ENCODE data around the gene PACSIN2. TPM values are rescaled to one million over a fixed set of nuclear protein-coding genes. Genes with fewer than 3 reads are reported as not detected.
A peak's percentile ranks its signal among the peaks of the same experiment; 100 is the strongest.

The PACSIN2 gene
- total RNA-seq, 2 experiments from 2014 or later, result 33.5 to 35.1 TPM

- no peak overlapping the region for H3K4me3 Mint-ChIP-seq
- no peak for DNase-seq
These were observed 151.5 kb downstream of the PACSIN2 start for GRCh38 chr22:42863349-42863961.

GRCh38 chr22:42862045-42862734, 152.8 kb downstream of the PACSIN2 start:
- Mint-ChIP-seq H3K27ac (no peak overlapping the region), H3K27me3 (no peaks in the 10 kb centered on the region), H3K9me3 (peaks cover 5% of the 10 kb centered on the region), H3K4me3 (no peak overlapping the region), H3K4me1 (peaks cover 12% of the 10 kb centered on the region), H3K36me3 (ENCODE audit: low read depth) (peaks cover 14% of the 10 kb centered on the region)
- CTCF ChIA-PET, result interaction anchor here (0.7 kb wide), 1 partner anchor 175 kb away, joined by 3 read pairs; no protein-coding TSS in a partner anchor
- POLR2A ChIA-PET, result interaction anchor here (0.9 kb wide), 1 partner anchor 20 kb away, joined by 3 read pairs; no protein-coding TSS in a partner anchor
- no peak for DNase-seq

More at GRCh38 chr22:42863349-42863961, 151.5 kb downstream of the PACSIN2 start:
- H3K4me1 Mint-ChIP-seq, result peaks cover 14% of the 10 kb centered on the region
- CTCF ChIA-PET, result interaction anchor here (0.7 kb wide), 2 partner anchors 71 to 208 kb away, joined by 3 to 4 read pairs; no protein-coding TSS in a partner anchor
- H3K27me3 Mint-ChIP-seq, result no peaks in the 10 kb centered on the region
- peaks cover 5% of the 10 kb centered on the region for H3K9me3 Mint-ChIP-seq
- peaks cover 14% of the 10 kb centered on the region for H3K36me3 Mint-ChIP-seq (ENCODE audit: low read depth)
- POLR2A ChIA-PET, result no interaction called here
- H3K27ac Mint-ChIP-seq, result no peak overlapping the region

GRCh38 chr22:42860968-42861367, 154.0 kb downstream of the PACSIN2 start:
- CTCF ChIA-PET, result no interaction called here
- no peak overlapping the region for H3K4me3 Mint-ChIP-seq
- POLR2A ChIA-PET, result no interaction called here
- H3K27me3 Mint-ChIP-seq, result no peaks in the 10 kb centered on the region
- no peak for DNase-seq
- H3K27ac Mint-ChIP-seq, result no peak overlapping the region
- H3K9me3 Mint-ChIP-seq, result peaks cover 5% of the 10 kb centered on the region
- peaks cover 14% of the 10 kb centered on the region for H3K36me3 Mint-ChIP-seq (ENCODE audit: low read depth)
- peaks cover 15% of the 10 kb centered on the region for H3K4me1 Mint-ChIP-seq

- H3K27me3 Mint-ChIP-seq, result no peaks in the 10 kb centered on the region
- H3K36me3 Mint-ChIP-seq (ENCODE audit: low read depth), result peaks cover 4% of the 10 kb centered on the region
- H3K4me1 Mint-ChIP-seq, result peaks cover 11% of the 10 kb centered on the region
- H3K9me3 Mint-ChIP-seq, result peaks cover 2% of the 10 kb centered on the region
- H3K27ac Mint-ChIP-seq, result no peak overlapping the region
- H3K4me3 Mint-ChIP-seq, result no peak overlapping the region
- POLR2A ChIA-PET, result interaction anchor here (0.6 to 3.3 kb wide), 7 partner anchors 9 to 243 kb away, joined by 3 to 29 read pairs (median 4); partner anchors contain the start of genes PACSIN2 and POLDIP3
- DNase-seq, result no peak
- CTCF ChIA-PET, result interaction anchor here (1.4 to 5.1 kb wide), 2 partner anchors 10 to 176 kb away, joined by 3 to 27 read pairs; no protein-coding TSS in a partner anchor
These were observed 157.0 kb downstream of the PACSIN2 start for GRCh38 chr22:42857845-42858481.

GRCh38 chr22:42856865-42857704, 157.9 kb downstream of the PACSIN2 start, which contains the start of gene ARFGAP3:
Gene ARFGAP3 (minus strand): TSS chr22:42857273. CDS start chr22:42857182, 91 bp downstream.
- POLR2A ChIA-PET, result interaction anchor here (0.6 to 3.3 kb wide), 18 partner anchors 10 to 330 kb away, joined by 3 to 29 read pairs (median 3); partner anchors contain the start of genes PACSIN2, POLDIP3 and TTLL12
- peak; percentile 95 for DNase-seq
- H3K36me3 Mint-ChIP-seq (ENCODE audit: low read depth), result peaks cover 4% of the 10 kb centered on the region

GRCh38 chr22:42856179-42856864, 158.6 kb downstream of the PACSIN2 start:
- Mint-ChIP-seq H3K36me3 (ENCODE audit: low read depth) (peaks cover 4% of the 10 kb centered on the region), H3K9me3 (no peaks in the 10 kb centered on the region), H3K4me1 (peaks cover 7% of the 10 kb centered on the region), H3K27ac (peak overlapping the region; percentile 86), H3K4me3 (peak overlapping the region; percentile 81), H3K27me3 (no peaks in the 10 kb centered on the region)
- ChIA-PET CTCF (interaction anchor here (0.8 to 5.1 kb wide), 4 partner anchors 12 to 236 kb away, joined by 3 to 27 read pairs (median 4); no protein-coding TSS in a partner anchor), POLR2A (interaction anchor here (0.6 to 3.3 kb wide), 16 partner anchors 9 to 331 kb away, joined by 3 to 29 read pairs (median 3); partner anchors contain the start of genes CYB5R3, PACSIN2, POLDIP3 and TTLL12)
- peak; percentile 70 for DNase-seq

More at GRCh38 chr22:42856865-42857704, 157.9 kb downstream of the PACSIN2 start, which contains the start of gene ARFGAP3:
- peak within 1 kb of the TSS; percentile 81 for H3K4me3 Mint-ChIP-seq
- no peaks in the 10 kb centered on the region for H3K27me3 Mint-ChIP-seq
- CTCF ChIA-PET, result interaction anchor here (0.8 to 5.1 kb wide), 5 partner anchors 11 to 235 kb away, joined by 3 to 27 read pairs (median 4); no protein-coding TSS in a partner anchor
- peak within 1 kb of the TSS; percentile 86 for H3K27ac Mint-ChIP-seq
- peaks cover under 1% of the 10 kb centered on the region for H3K9me3 Mint-ChIP-seq
- peaks cover 8% of the 10 kb centered on the region for H3K4me1 Mint-ChIP-seq

- peak overlapping the region; percentile 86 for H3K27ac Mint-ChIP-seq
- no peak for DNase-seq
- peak overlapping the region; percentile 81 for H3K4me3 Mint-ChIP-seq
- POLR2A ChIA-PET, result interaction anchor here (1.0 to 3.3 kb wide), 9 partner anchors 9 to 332 kb away, joined by 3 to 29 read pairs (median 5); partner anchors contain the start of genes CYB5R3, PACSIN2, POLDIP3 and TTLL12
- CTCF ChIA-PET, result interaction anchor here (1.3 to 5.1 kb wide), 2 partner anchors 12 to 107 kb away, joined by 5 to 27 read pairs; no protein-coding TSS in a partner anchor
- no peaks in the 10 kb centered on the region for H3K27me3 Mint-ChIP-seq
- H3K9me3 Mint-ChIP-seq, result no peaks in the 10 kb centered on the region
- peaks cover 7% of the 10 kb centered on the region for H3K4me1 Mint-ChIP-seq
- H3K36me3 Mint-ChIP-seq (ENCODE audit: low read depth), result peaks cover 4% of the 10 kb centered on the region
These were observed 159.2 kb downstream of the PACSIN2 start for GRCh38 chr22:42855721-42856120.

- Mint-ChIP-seq H3K36me3 (ENCODE audit: low read depth) (peaks cover 4% of the 10 kb centered on the region), H3K27me3 (no peaks in the 10 kb centered on the region), H3K4me1 (peaks cover 7% of the 10 kb centered on the region), H3K27ac (no peak overlapping the region), H3K4me3 (peak overlapping the region; percentile 22), H3K9me3 (no peaks in the 10 kb centered on the region)
- no peak for DNase-seq
- ChIA-PET POLR2A (no interaction called here), CTCF (interaction anchor here (5.1 kb wide), 1 partner anchor 13 kb away, joined by 27 read pairs; no protein-coding TSS in a partner anchor)
These were observed 159.7 kb downstream of the PACSIN2 start for GRCh38 chr22:42855211-42855610.

- CTCF ChIA-PET, result no interaction called here
- no peak overlapping the region for H3K4me3 Mint-ChIP-seq
- H3K9me3 Mint-ChIP-seq, result no peaks in the 10 kb centered on the region
These were observed 165.9 kb downstream of the PACSIN2 start for GRCh38 chr22:42848941-42849550.

GRCh38 chr22:42847110-42847509, 167.8 kb downstream of the PACSIN2 start:
- Mint-ChIP-seq H3K27me3 (no peaks in the 10 kb centered on the region), H3K9me3 (no peaks in the 10 kb centered on the region), H3K4me3 (no peak overlapping the region), H3K36me3 (ENCODE audit: low read depth) (peaks cover 27% of the 10 kb centered on the region), H3K27ac (no peak overlapping the region), H3K4me1 (peaks cover 15% of the 10 kb centered on the region)
- DNase-seq, result no peak
- ChIA-PET CTCF (interaction anchor here (1.6 kb wide), 1 partner anchor 21 kb away, joined by 5 read pairs; no protein-coding TSS in a partner anchor), POLR2A (interaction anchor here (1.3 kb wide), 1 partner anchor 9 kb away, joined by 5 read pairs; no protein-coding TSS in a partner anchor)

More at GRCh38 chr22:42848941-42849550, 165.9 kb downstream of the PACSIN2 start:
- H3K36me3 Mint-ChIP-seq (ENCODE audit: low read depth), result peaks cover 23% of the 10 kb centered on the region
- POLR2A ChIA-PET, result interaction anchor here (1.0 kb wide), 1 partner anchor 18 kb away, joined by 3 read pairs; no protein-coding TSS in a partner anchor
- no peak overlapping the region for H3K27ac Mint-ChIP-seq
- no peaks in the 10 kb centered on the region for H3K27me3 Mint-ChIP-seq
- H3K4me1 Mint-ChIP-seq, result peaks cover 4% of the 10 kb centered on the region
- DNase-seq, result no peak

- peaks cover 24% of the 10 kb centered on the region for H3K4me1 Mint-ChIP-seq
- ChIA-PET POLR2A (interaction anchor here (1.4 kb wide), 1 partner anchor 12 kb away, joined by 3 read pairs; no protein-coding TSS in a partner anchor), CTCF (interaction anchor here (0.7 to 2.3 kb wide), 3 partner anchors 23 to 224 kb away, joined by 3 to 7 read pairs (median 5); no protein-coding TSS in a partner anchor)
- H3K36me3 Mint-ChIP-seq (ENCODE audit: low read depth), result peaks cover 37% of the 10 kb centered on the region
- no peak overlapping the region for H3K27ac Mint-ChIP-seq
- H3K27me3 Mint-ChIP-seq, result no peaks in the 10 kb centered on the region
- no peak overlapping the region for H3K4me3 Mint-ChIP-seq
- H3K9me3 Mint-ChIP-seq, result no peaks in the 10 kb centered on the region
- DNase-seq, result no peak
These were observed 170.2 kb downstream of the PACSIN2 start for GRCh38 chr22:42844756-42845155.

All from activated CD4-positive, alpha-beta memory T cell treated with anti-CD3 and anti-CD28 coated beads, Interleukin-2, amount 10 ng/mL, durations not matched to agents 7 days and 5 days (primary cell).